Bone marrow (tissue), 2 donors: ENCODE results near the gene SPTBN2.
"Not testable (repeated sequence)": the region's sequence is repeated elsewhere in the genome, so short reads cannot be mapped to it uniquely, and the experiment has no call there.

Source experiments
- DNase-seq, 2 donors: peaks; one replicate each; lab custom pipeline; 2025; lab: John Stamatoyannopoulos, UW

The SPTBN2 gene

GRCh38 chr11:66724167-66724566 lies 4.8 kb downstream of the SPTBN2 start:
- not testable (repeated sequence) for DNase-seq

DNA sequence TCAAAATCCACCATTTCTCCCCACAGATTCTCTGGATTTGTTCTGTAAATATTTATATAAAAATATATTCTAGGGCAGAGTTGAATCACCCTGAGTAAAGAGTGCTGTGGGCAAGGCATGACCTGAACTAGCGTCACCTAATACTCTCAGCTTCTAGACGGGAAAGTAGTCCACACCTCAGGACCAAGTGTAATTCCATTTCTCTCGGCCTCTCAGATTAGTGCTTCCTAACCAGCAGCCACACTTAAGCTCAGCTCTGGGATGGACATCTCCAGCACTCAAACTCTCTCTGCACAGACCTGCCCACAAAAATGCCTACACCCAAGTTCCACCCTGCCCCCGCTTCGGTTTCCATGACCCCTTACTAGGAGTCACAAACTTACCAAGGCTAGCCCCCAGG lies 5.3 kb downstream of the SPTBN2 start:
- DNase-seq, result no peak

GRCh38 chr11:66722745-66723651 lies 6.0 kb downstream of the SPTBN2 start:
- no peak for DNase-seq

GRCh38 chr11:66721939-66722338 lies 7.1 kb downstream of the SPTBN2 start:
- no peak for DNase-seq

DNA sequence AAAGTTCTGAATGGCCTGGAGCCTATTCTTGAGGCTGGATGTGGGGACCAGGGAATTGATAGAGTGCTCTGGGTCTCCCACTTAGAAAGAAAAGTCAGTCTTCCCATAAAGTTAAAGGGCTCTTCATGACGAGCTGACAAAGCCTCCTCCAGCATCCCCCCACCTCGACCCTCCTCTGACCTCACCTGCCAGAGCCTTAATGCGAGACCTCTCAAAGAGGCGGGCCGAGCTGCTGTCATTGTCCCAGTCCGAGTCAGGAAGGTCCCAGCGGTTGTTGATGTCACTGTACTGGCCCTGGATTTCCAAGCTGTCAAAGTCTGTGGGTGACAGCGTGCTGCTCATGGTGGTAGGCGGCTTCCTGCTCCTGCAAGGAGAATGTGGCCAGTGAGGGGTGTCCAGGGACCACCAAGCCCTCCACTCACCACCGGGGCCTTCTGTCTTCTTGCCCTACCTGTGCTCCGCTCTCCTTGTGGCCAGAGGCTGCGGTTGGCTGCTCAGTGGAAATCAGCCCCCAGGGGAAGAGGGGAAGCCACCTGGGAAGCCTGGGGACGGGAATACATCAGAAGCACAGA lies 8.0 kb downstream of the SPTBN2 start:
- DNase-seq, result no peak

GRCh38 chr11:66720223-66720898 lies 8.7 kb downstream of the SPTBN2 start:
- no peak for DNase-seq

GRCh38 chr11:66719111-66719872 lies 9.7 kb downstream of the SPTBN2 start:
- no peak for DNase-seq

- DNase-seq, result no peak
Observed at GRCh38 chr11:66718320-66718971, 10.6 kb downstream of the SPTBN2 start.

- DNase-seq, result no peak
Observed at GRCh38 chr11:66717925-66718319, 11.1 kb downstream of the SPTBN2 start.

GRCh38 chr11:66716996-66717395 lies 12.0 kb downstream of the SPTBN2 start:
- no peak for DNase-seq

- DNase-seq, result no peak
Observed at GRCh38 chr11:66715346-66716085, 13.5 kb downstream of the SPTBN2 start.

DNA sequence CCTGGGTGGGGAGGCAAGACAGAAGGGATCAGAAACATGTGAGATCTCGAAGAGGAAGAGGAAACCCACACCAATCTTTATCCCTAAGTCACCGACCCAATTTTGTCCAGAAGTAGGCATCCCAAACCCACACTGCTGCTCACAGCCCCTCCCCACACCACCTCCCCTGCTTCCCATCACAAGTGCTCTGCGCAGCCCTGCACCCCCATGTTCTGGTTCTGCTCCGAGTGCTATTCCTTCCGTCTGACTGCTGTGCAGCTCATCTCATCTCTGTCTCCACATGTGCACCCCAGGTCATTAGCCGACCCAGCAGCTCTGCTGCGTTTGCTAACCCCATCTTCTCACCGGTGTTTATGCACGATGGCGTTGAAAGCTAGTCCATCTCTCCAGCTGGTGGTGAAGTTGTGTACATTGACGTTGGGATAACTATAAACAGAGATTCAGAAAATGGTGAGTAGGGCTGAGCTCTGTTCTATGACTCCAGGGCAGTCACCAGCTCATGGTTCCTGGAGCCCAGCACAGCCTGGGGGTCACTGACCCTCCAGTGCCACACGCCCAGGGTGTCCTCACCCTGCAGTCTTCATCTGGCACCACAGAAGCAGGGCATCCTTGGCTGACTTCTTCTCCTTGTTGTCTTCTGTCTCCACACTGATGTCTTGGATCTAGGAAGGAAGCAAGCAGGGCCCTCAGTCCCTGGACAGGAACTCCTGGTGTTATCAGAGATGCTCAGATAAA lies 15.1 kb downstream of the SPTBN2 start:
- DNase-seq, result no peak

GRCh38 chr11:66710384-66710930 lies 18.6 kb downstream of the SPTBN2 start:
- DNase-seq, result no peak

DNA sequence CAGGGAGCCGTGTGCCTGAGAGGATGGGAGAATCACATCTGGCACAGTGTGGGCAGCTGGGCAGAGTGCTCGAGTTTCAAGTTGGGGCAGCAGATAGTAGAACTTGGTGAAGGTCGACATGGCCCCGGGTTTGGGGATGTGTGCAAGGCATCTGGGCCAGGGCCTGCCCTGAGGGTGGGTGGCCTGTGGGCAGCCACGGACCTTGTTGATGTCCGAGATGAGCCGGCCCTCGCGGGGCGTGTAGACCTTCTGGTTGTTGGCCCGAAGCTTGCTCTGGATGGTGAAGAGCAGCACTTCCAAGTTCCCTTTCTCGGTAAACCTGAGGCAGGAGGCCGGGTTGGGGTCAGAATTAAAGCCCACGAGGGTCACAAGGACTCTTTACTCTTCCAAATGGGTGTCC lies 20.3 kb downstream of the SPTBN2 start:
- DNase-seq, result no peak

DNA sequence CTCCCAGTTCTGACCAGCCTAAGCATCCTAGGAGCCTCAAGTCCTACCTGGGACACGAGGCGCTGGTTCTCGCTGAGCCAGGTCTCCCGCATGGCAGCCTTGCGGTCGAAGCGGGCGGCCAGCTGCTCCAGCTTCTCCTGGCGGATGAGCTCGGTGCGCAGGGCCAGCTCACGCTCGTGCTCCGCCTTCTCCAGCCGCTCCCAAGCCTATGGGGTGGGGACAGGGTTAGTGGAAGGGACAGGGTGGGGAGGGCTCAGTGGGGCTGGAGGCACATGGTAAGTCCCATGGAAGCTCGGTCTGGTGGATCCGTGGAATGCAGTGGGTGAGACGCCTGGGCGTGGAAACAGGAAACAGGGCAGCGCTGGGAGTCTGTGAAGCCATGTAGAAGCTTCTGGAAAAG lies 20.9 kb downstream of the SPTBN2 start:
- DNase-seq, result no peak

DNA sequence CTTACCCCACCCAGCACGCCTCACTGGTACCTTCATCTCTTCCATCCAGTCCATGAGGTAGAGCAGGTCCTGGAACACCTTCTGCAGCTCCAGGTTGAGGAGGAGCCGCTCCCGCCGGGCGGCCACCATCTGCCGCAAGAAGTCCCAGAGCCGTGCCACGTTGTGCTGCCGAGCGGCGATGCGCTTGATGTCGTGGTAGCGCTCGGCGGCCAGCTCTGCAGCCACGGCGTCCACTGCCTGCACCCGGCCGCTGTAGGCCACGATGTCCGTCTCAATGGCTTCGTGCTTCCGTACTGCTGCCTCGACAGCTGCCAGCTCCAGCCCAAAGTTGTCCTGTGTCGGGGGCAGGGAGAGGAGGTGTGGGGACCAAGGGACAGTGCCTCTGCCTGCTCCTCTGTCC lies 21.5 kb downstream of the SPTBN2 start:
- no peak for DNase-seq

DNA sequence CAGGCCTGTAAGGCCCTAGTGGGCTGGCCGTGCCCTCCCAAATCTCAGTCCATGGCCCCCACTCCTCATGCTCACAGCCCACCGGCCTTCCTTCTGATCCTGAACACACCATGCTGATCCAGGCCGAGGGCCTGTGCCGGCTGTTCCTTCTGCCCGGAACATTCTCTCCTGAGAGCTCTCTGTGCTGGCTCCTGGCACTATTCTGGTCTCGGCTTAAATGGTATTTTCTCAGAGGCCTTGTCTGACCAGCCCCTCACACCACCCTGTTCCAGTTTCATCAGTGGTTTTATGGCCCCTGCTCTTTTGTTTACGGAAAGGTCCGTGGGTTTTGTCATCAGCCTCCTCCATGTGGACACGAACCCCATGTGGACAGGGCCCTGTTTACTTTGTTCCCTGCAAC lies 22.0 kb downstream of the SPTBN2 start:
- DNase-seq, result no peak

DNA sequence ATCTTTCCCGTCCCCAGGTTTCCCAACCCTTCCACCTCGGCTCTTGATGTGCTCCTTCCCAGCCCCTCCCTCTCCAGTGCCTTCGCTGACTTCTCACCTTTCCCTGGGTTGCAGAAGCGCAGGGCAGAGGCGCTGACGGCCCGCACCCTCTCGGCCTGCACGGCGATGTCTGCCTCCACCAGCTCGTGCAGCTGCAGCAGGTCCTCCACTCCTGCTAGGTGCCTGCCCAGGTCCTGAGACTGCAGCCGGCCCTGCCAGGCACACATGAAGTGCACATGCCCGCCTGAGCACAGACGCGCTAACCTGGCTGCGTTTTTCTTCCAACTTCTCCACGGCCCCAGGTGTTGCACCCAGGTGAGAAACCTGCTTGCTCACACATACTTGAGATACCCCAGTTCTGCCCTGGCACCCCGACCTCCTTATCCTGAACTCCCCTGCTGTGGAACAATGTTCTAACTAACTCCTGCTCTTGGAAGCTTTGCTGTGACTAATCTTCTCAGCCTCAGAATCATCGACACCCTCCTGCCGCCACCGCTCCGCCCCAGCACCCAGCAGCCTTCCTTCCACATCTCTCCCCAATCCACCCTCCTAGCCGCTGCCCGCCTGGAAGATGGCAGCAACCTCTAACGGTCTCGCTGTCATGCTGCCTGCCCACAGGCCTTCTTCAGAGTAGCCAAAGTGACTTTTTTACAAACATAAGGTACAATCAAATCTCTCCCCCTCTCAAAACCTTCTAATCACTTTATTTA lies 23.3 kb downstream of the SPTBN2 start:
- DNase-seq, result no peak

GRCh38 chr11:66704659-66705360 lies 24.2 kb downstream of the SPTBN2 start:
- DNase-seq, result no peak
